GM18526 (cell line): Measurements from ENCODE around the gene POLR2H.

Experiments
- POLR2A ChIP-seq: IDR thresholded peaks from 3 replicates; pipeline ENCODE4 v1.6.1; 2011; ENCODE audit not compliant: insufficient read length; ENCODE audit errors: extremely low read depth

The POLR2H gene

GRCh38 chr3:184409946-184410500 is 48.5 kb downstream of the POLR2H start:
- TF ChIP-seq POLR2A, result no peak

GRCh38 chr3:184414418-184415202 is 53.1 kb downstream of the POLR2H start:
- no peak for TF ChIP-seq POLR2A

DNA sequence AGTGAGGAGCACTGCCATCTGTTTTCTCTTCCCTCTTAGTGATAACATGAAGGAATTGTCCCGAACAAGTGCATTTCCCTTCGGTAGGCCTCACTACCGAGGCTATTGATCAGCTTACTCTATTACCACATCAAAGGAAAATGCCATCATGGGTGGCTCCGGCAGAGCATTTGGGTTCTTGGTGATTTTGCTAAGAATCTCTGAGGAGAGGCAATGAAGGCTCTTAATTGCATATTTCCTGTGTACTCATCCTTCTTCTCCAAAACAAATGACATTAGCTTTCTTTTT is 53.6 kb downstream of the POLR2H start:
- no peak for TF ChIP-seq POLR2A

- no peak for TF ChIP-seq POLR2A
Measured at GRCh38 chr3:184417619-184418327, 56.3 kb downstream of the POLR2H start.
